GM18520 (cell line): ENCODE measurements around the gene S100A7A.

ENCODE experiments used
- ATAC-seq: cut with Tn5 transposase; IDR thresholded peaks from one replicate; pipeline ENCODE4 v1.9.1; 2021; ENCODE audit not compliant: unreplicated experiment

The S100A7A gene

DNA sequence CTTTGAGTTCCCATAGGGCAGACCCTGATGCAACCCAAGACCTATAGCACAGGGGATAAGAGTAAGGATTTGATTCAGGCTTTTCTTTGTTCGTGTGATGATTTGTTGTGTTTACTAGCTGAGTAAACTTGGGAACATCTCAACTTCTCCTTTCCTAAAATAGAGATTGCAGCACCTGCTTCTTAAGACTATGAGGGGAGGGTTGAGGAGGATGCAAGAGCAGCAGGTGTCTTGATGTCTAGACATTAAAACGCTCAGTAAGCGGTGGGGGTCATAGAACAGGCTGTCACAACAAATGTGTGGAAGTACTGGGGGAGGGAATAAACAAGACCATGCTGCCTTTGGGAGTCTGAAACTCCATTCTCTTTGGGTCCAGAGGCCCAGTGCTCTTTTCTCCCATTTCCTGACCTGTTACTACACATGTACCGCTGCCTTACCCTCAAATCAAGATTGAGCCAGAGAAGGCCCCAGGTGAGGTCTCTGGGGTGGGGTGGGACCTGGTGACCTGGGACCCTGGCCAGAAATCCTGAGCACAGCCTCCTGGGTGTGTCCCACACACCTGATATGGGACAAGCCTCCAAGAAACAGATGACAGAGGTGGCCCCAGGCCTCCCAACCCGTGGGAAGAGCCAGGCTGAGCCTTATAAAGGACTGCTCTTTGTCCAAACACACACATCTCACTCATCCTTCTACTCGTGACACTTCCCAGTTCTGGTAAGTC lies at the start of gene S100A7A:
S100A7A (plus strand) TSS at position 671 of the 721 bp plus-strand sequence. CDS start 1,563 bp downstream, outside the sequence.
- no peak for ATAC-seq

DNA sequence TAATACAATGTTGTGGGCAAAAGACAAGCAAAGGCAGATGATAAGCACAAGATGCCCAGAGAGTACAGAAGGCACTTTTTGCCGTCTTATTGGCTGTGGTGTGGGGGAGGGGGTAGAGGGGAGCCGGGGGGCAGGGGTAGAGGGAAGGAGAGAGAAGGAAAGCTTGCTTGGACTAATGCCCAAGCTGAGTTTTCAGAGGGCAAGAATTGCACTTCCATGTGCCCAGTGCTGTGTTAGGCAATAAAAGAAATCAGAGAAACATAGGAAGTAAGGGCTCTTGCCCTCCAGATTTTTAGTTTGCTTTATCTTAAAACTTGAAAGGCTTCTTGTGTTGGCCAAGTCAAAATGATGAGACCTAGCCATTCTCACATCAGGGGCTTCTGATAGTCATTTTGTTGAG lies 49.2 kb upstream of the S100A7A start:
- ATAC-seq = no peak

DNA sequence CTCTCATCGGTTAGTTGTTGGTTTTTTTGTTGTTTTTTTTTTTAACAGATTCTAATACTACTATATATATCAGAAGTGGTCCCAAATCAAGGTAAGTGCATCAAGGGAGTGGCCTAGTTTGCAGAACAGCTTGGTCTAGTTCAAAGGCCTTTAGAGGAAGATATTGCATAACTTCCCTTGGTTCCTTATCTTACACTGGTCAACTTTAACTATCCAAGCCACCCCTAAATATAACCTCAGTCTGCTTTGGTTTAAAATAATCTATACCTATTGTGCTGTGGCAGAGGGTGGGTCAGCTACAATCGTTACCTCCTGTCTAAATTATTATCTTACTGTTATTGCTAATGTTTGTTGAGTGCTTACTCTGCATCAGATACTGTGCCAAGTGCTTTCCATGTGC lies 47.8 kb upstream of the S100A7A start:
- ATAC-seq = no peak

DNA sequence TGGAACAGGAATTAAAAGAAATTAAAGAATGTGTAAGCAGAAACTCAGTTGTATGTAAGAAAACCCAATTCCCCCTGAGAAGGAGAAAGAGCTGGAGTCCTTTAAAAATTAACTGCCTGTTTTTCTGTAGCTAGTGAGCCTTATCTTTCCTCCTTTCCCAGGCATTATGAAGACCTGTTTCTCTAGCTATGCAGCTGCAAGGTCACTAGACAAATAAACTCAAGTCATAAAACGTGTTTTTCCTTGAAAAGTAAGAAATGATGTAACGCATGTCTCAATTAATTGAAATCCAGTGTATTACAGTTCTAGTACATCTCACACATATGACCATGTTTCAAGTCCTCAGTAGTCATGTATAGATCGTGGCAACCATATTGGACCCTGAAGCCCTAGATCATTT lies 46.2 kb upstream of the S100A7A start:
- no peak for ATAC-seq

DNA sequence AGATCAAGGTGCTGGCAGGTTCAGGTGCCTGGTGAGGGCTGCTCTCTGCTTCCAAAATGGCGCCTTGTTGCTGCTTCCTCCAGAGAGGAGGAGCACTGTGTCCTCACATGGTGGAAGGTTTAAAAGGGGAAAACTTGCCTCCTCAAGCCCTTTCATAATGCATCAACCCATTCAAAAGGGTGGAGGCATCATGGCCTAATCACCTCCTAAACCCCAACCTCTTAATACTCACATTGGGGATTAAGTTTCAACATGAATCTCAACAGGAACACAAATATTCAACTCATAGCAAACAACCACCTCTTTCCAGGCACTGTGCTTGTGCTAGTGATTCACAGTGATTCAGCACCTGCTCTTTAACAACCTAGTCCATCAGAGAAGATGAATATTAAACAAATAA lies 45.1 kb upstream of the S100A7A start:
- ATAC-seq = no peak

DNA sequence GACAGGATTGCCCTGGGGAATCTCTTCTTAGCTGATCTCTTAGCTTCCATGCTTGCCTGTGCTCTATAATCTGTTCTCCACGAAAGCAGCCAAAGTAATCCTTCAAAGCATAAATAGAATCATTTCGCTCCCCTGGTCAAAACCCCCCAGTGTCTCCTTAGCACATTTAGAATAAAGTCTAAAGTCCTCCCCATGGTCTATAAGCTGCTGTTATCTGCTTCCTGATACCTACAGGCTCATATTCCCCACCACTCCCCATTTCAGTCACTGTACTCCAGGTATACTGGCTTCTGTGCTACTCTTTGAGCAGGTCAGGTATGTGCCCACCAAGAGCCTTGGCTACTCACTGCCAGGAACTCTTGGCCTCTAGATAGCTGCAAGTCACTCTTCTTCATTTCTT lies 43.7 kb upstream of the S100A7A start:
- no peak for ATAC-seq

DNA sequence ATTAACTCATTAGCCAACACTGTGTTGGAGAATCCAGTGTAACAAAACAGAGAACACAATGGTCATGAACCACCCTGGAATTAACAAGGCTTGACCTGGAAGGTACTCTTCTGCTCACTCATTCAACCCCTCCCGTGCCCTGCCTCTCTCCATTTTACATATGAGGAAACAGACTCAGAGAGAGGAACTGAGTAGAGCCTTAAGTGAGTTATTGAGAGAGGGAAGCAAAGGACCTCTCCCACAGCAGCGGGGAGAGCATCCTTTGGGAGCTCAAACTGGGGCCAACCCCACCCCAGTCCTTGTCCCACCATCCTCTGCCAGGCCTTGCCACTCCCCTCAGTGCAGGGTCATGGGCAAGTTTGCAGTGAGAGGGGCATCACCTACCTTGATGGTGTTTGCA lies 42.2 kb upstream of the S100A7A start:
- ATAC-seq = no peak

DNA sequence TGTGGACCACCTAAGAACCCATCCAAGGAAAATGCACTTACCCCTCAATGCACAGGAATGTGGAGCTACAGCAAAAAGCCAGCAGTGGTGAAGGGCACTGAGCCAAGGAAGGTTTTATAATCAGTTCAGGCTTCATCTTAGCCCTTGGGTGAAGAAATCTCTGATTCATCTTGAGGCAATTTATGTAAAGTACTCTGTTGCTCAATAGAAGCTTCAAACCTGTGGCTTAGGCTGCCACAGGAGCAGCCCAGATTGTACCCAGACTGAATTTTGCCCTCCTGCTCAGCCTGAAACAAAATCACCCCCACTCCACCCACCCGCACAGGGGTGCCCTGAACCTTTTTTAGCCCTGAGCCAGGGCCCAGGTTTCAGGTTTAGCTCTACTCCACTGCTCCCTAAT lies 40.8 kb upstream of the S100A7A start, which contains the start of gene S100A12:
S100A12 (minus strand) TSS at position 111 of the 400 bp plus-strand sequence. CDS start 1,029 bp downstream, outside the sequence.
- no peak for ATAC-seq

DNA sequence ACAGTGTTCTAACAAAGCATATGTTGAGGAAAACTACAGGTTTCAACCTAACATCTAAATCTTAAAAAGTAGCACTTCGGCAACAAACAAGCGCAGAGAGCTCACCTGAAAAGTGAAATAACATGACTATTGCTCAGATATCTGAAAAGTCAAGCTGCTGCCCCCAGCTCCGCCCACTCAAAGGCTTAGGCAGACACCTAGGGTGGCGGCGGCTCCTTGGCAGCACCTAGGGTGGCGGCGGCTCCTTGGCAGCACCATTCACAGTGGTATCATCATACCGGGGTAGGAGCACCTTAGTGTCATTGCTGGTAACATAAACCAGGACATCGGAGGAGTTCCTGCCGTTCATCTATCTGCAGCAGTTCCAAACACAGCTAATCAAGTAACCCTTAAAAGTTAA lies 36.7 kb upstream of the S100A7A start:
- no peak for ATAC-seq

DNA sequence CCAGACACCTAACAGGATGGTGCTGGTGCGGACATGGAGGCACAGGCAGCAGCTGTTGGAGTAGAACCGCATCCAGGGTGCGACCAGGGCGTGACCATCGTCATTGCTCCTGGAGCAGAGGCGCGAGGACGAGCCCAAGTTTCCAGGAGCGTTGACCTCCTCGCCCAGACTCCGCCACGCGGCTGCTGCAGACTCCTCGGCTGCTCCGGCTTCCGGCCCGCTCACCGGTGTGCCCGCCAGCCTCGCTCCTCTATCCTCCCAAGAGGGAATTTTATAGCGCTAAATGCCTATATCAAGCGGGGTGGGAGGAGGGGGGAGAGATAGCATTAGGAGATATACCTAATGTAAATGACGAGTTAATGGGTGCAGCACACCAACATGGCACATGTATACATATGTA lies 35.6 kb upstream of the S100A7A start:
- no peak for ATAC-seq

DNA sequence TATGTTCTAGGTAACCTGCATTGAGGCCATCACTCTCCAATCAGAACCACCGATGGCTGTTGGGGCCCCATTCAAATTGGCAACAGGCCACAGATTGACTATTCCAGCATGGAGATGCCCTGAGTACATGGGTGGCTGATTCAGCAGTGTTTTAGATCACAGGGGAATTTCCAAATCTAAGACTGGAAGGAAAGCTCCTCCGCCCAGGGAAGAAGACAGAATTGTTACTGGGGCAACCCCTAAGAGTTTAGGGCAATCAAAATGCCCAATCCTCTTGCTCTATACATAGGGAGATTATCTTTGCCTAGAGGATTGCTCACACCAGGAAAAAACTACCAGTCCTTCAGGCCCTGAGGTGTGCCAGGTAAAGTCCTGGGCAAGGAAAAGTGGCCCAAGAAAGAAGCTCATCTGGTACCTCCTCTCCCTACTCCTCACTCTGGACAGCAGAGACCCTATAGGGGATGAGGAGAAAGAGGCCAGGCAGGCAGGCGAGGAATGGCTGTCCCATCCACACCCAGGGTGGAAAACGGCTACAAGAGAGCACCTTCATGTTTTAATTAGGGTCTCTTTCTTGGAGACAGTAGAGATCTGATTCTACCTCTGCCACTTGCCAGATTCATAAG lies 31.3 kb upstream of the S100A7A start:
- ATAC-seq = no peak

DNA sequence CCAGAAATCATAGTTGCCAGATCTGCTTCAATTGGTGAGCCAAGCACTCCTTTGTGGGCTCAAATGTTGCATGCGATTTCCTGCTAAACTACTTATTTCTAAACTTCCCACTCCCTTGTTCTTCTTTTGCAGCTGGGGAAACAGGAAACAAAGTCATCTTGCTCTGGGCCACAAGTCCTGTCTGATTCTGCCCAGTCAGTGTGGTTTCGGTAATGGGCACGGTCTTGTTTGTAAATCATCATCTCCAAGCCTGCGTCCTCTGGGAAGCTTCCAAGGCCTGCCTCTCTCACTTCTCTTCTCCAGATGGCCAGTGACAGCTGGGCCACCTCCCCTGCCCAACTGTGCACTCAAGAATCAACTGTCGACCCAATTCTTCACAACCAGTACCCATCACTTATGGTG lies 29.8 kb upstream of the S100A7A start:
- no peak for ATAC-seq

DNA sequence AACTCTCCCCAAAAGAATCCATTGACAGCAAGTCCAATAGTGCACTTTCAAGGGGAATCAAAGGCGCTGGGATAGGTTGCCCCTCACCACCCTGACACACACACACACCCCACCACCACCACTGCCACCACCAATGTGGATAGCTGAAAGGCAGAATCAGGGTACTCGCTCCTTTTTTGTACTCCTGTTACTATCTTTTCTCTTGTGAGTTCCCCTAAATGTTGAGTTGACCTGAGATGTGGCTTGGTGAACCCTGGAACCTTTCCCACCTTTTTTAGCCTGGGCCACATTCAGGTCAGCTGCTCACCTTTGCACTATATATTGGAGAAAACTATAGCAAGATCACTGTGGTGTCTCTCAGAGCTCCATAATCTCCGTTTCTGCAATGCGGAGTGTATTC lies 29.3 kb upstream of the S100A7A start:
- no peak for ATAC-seq

DNA sequence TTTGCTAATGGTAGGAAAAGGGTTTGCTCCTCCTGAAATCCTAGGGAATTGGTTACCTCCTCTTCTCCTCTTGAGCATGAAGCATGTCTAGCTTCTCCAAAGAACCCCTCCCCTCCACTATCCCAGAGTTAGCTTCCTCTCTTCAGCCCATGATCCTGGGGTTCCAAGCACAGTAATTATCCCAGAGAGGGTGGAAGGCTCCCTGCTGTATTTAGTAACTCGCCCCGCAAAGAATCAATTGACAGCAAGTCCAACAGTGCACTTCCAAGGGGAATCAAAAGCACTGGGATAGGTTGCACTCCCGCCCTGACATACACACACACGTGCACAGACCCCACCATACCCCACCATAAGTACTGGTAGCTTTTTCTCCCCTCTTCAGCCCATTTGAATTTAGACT lies 28.5 kb upstream of the S100A7A start:
- no peak for ATAC-seq

DNA sequence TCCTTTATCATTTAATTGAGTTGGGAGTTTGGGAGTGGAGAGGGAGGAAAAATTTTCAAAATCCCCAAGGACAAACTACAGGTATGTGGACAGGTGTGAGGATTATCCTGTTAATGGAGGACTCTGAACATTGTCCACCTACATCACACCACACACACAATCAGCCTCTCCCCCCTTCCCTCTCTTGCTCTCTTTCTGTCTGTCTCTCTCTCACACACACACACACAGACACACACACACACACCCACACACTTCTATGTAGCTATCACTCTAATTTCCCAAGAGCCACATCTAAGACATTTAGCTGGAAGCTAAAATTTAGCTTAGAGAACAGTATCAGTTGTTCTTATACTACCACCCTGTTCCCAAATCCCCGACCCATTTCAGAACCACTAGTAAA lies 26.9 kb upstream of the S100A7A start:
- ATAC-seq = no peak

DNA sequence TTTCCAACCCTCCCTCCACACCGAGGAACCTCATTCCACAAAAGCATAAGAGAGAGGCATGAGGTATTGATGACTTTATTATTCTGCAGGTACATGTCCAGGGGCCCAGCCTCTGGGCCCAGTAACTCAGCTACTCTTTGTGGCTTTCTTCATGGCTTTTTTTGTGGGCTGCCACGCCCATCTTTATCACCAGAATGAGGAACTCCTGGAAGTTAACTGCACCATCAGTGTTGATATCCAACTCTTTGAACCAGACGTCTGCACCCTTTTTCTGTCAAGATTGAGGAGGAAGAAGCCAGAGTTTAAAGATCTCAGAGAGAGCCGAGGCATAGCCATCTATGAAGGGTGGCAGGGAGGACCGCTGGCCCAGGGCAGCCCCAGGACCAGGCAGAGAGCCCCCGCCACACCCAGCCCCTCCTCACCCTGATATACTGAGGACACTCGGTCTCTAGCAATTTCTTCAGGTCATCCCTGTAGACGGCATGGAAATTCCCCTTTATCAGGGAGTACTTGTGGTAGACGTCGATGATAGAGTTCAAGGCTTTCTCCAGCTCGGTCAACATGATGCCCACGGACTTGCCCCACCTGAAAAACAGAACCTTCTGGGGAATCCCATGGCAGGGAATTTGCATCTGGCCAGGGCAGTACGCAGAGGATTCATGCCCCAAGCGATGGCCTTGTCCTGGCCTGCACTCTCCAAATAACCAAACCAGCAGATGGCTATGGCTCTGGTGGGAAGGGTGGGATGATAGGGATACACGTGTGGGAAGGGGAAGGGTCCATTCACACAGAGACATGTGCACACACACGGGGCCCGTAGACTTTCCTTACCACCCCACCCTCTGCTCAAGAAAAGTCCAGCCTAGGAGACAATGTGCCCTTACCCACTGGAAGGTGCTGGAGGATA lies 26.1 kb upstream of the S100A7A start:
- no peak for ATAC-seq

DNA sequence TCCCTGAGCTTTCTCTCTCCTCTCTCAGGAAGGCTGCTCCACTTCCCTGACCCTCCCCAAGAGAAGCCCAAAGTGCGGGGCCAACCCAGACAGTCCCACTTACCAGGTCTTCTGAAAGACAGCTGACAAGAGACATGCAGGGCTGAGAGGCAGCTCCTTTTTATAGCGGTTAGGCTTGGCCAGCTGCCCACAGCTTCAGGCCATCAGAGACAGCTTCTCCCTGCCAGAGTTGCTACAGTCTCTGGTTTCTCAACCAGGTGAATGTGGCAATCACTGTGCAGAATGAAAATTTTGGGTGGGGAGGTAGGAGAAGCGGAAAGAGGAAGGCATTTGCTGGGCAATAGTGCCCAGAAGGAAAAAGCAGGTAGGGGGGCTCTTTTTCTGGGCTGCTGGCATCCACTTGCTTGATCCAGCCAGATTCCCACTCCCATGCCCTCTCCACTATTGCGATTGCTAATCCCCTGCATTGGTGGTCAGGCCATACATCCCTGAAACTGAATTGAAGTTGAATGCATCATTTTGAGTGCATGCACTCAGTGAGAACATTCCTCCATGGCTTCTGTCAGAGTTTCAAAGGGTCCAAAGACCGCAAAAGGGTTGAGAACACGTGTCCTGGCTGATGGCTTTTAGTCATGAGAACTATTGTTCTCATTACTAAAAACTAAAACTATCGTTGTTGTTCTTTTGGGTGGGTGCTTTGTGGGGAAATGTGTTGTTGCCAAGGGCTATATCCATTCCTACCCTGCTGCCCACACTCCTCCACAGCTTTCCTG lies 25.2 kb upstream of the S100A7A start, which contains the start of gene S100A8:
S100A8 (minus strand) TSS at position 136 of the 773 bp plus-strand sequence. CDS start 538 bp downstream, outside the sequence.
- ATAC-seq = no peak

DNA sequence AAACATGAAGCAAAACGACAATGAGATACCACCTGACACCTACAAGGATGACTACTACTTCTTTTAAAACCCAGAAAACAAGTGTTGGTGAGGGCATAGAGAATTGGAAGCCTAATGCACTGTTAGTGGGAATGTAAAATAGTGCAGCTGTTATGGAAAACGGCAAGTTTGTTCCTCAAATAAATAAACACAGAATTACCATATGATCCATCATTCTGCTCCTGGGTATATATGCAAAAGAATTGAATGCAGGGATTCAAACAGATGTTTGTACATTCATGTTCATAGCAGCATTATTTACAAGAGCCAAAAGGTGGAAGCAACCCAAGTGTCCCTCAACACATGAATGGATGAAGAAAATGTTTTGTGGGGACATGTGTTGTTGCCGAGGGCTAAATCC lies 24.1 kb upstream of the S100A7A start:
- ATAC-seq = no peak

DNA sequence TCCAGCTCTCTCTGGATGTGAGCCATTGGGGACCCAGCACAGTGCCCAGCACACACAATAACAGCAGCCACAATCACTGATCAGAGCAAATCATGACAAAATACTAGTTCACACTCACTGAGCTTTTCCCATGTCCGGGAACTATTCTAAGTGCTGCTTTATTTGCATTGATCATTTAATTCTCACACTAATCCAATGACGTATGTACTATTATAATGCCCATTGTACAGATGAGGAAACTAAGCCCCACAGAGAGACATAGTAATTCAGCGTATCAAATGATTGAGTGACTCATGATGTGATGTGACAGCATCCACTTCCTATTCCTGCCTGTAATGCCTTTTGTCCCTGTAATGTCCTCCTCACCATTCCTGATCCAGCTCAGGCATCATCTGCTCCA lies 23.5 kb upstream of the S100A7A start:
- no peak for ATAC-seq

DNA sequence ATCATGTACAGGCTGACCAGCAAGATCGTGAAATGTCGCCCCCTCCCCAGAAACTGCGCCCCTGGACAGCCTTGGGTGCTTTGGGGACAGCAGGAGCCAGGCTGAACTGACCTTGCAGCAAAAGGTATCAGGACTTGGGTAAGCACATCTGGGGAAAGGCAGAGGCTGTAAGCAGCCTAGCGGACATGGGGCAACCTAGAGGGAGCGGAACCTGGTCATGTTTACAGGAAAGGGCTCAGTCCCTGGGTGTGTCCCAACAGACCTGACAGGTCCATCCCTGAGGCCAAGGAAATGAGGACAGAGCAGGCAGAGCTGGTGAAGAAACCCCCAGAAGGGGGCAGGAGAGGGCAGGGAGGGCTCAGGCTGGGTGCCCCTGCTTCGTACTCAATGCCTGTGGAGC lies 22.4 kb upstream of the S100A7A start:
- ATAC-seq = no peak

DNA sequence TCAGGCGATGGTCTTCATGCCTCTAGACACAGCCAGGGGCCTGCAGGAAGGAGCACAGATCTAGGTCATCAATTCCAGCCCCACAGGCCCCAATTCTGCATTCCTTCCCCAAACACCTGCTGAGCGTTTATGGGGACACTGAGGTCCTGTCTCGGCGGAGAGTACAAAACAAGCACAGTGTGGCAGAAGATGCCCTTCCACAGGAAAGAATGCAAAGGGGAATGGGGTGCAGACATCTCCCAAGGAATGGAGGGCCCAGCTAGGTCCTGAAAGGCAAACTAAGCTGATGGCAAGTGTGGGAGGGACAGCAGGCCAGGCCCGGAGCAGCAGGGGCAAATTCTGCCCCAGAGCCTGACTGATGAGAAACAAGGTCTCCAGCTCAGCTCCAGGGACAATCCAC lies 21.9 kb upstream of the S100A7A start:
- ATAC-seq = no peak
